Measurements from ENCODE around the gene DDX10. TPM values are rescaled to one million over a fixed set of nuclear protein-coding genes. Genes with fewer than 3 reads are reported as not detected.

DDX10 gene
- total RNA-seq, 4 donors from 2014 or later, result 8.8 to 27.7 (median 14.6) TPM

- no peak for TF ChIP-seq CTCF (IDR thresholded peaks at IDR 0.05; ENCODE audit: low read depth)
Observed at GRCh38 chr11:108851781-108852180, 186.9 kb downstream of the DDX10 start.

- TF ChIP-seq CTCF (IDR thresholded peaks at IDR 0.05; ENCODE audit: low read depth), result no peak
Observed at GRCh38 chr11:108852701-108853100, 187.8 kb downstream of the DDX10 start.

GRCh38 chr11:108853151-108853550 lies 188.3 kb downstream of the DDX10 start:
- no peak for TF ChIP-seq CTCF (IDR thresholded peaks at IDR 0.05; ENCODE audit: low read depth)

- no peak for TF ChIP-seq CTCF (IDR thresholded peaks at IDR 0.05; ENCODE audit: low read depth)
Observed at GRCh38 chr11:108853864-108854263, 189.0 kb downstream of the DDX10 start.

GRCh38 chr11:108854346-108854745 lies 189.5 kb downstream of the DDX10 start:
- TF ChIP-seq CTCF (IDR thresholded peaks at IDR 0.05; ENCODE audit: low read depth), result no peak

GRCh38 chr11:108857382-108857781 lies 192.5 kb downstream of the DDX10 start:
- TF ChIP-seq CTCF (IDR thresholded peaks at IDR 0.05; ENCODE audit: low read depth), result no peak

GRCh38 chr11:108858622-108859021 lies 193.8 kb downstream of the DDX10 start:
- TF ChIP-seq CTCF (IDR thresholded peaks at IDR 0.05; ENCODE audit: low read depth), result no peak
